HepG2 (cell line): Measurements from ENCODE around the gene HMGB2. TPM values are rescaled to one million over a fixed set of nuclear protein-coding genes. Genes with fewer than 3 reads are reported as not detected.
A peak's percentile ranks its signal among the peaks of the same experiment; 100 is the strongest.

Experiments used
- ATAC-seq: fragments of 200-7000 bp; cut with Tn5 transposase; 3 replicates; pipeline ENCODE4 v1.9.1; 2020; ENCODE audit warnings: mild to moderate bottlenecking, moderate library complexity
- BruUV-seq: library from RNA; stranded (reverse); fragments of 400-500 nt; replicated peaks from 2 replicates; lab custom pipeline; 2021; lab: Mats Ljungman, UMichigan
- CTCF ChIA-PET: fragments of 300-600 bp; formaldehyde crosslinking; extraction: SDS; loops from one replicate; lab custom pipeline; 2021; ENCODE audit warnings: low total read pairs, inconsistent platforms, low intra/inter-chr PET ratio; lab: Yijun Ruan, JAX
- POLR2A ChIA-PET: fragments of 350-600 bp; sonication (Branson Sonifier 250); formaldehyde crosslinking; loops from one replicate; lab custom pipeline; 2020; ENCODE audit warnings: antibody characterized with exemption, inconsistent platforms; lab: Yijun Ruan, JAX
- DNase-seq: peaks from one replicate; pipeline ENCODE4 v3.0.0-alpha.2; 2015; ENCODE audit warnings: low spot score
- FAIRE-seq: peaks from 3 replicates; lab custom pipeline; 2011; peaks lifted over from hg19 to GRCh38; lab: Jason Lieb, UNC
- H2AFZ ChIP-seq: one replicate; pipeline ENCODE4 v1.6.1; 2011; ENCODE audit warnings: low read length, inconsistent platforms
- H3K27ac ChIP-seq: fragments of 300-600 bp; 3 replicates; pipeline ENCODE4 v1.8.0; 2011; ENCODE audit warnings: mixed run types, mild to moderate bottlenecking, mixed read lengths, low read length, inconsistent platforms; ENCODE audit not compliant: insufficient read depth; ENCODE audit errors: extremely low read length
- H3K27me3 ChIP-seq, 2 experiments: fragments of 200-600 bp in 1 of 2; 2 replicates in 1 of 2; 3 replicates in 1 of 2; pipeline versions ENCODE4 v1.6.0 to v1.8.0; 2011; ENCODE audit warnings: low read length in 2 of 2, mild to moderate bottlenecking in 2 of 2, moderate library complexity in 2 of 2, inconsistent platforms in 1 of 2; ENCODE audit not compliant: insufficient read depth in 2 of 2, control insufficient read depth in 1 of 2
- H3K36me3 ChIP-seq, 2 experiments: fragments of 200-600 bp in 1 of 2; replicated peaks in 1 of 2; 2 replicates in 1 of 2; 3 replicates in 1 of 2; pipeline versions ENCODE4 v1.5.1 to v1.8.0; 2011; ENCODE audit warnings: low read length in 2 of 2, inconsistent platforms in 1 of 2; ENCODE audit not compliant: insufficient read depth in 2 of 2, control insufficient read depth in 1 of 2
- H3K4me1 ChIP-seq: 2 replicates; pipeline ENCODE4 v1.5.1; 2012; ENCODE audit warnings: low read length, inconsistent platforms; ENCODE audit not compliant: insufficient read depth
- H3K4me2 ChIP-seq: 2 replicates; pipeline ENCODE4 v1.6.0; 2011; ENCODE audit warnings: low read depth, low read length, inconsistent platforms
- H3K4me3 ChIP-seq, 3 experiments: fragments of 200-600 bp in 1 of 3; sonication (generic), shearing (Covaris generic) in 1 of 3; replicated peaks in 1 of 3; 2 replicates each; pipeline ENCODE4 v1.5.1; 2011 to 2016; ENCODE audit warnings: low read length in 3 of 3, inconsistent platforms in 2 of 3, low read depth in 2 of 3, mild to moderate bottlenecking in 2 of 3, control low read depth in 1 of 3, mixed read lengths in 1 of 3; ENCODE audit not compliant: insufficient read depth in 1 of 3
- H3K79me2 ChIP-seq: one replicate; pipeline ENCODE4 v1.6.1; 2011; ENCODE audit warnings: low read length, inconsistent platforms; ENCODE audit not compliant: insufficient read depth
- H3K9ac ChIP-seq: 2 replicates; pipeline ENCODE4 v1.6.0; 2011; ENCODE audit warnings: mild to moderate bottlenecking, low read depth, low read length, inconsistent platforms; ENCODE audit not compliant: insufficient read depth
- H3K9me3 ChIP-seq: 2 replicates; pipeline ENCODE4 v1.5.1; 2012; ENCODE audit warnings: mild to moderate bottlenecking, low read length
- H4K20me1 ChIP-seq: 2 replicates; pipeline ENCODE4 v1.6.0; 2011; ENCODE audit warnings: inconsistent platforms, mild to moderate bottlenecking, low read length, moderate library complexity; ENCODE audit not compliant: insufficient read depth
- HIVEP1 ChIP-seq: sonication (generic); formaldehyde crosslinking; IDR thresholded peaks from 2 replicates; pipeline ENCODE4 v1.4.0; 2020; ENCODE audit warnings: mild to moderate bottlenecking, missing genetic modification reagents
- MYC ChIP-seq: sonication (generic); formaldehyde crosslinking; IDR thresholded peaks from 2 replicates; pipeline ENCODE4 v1.9.0; 2021; ENCODE audit warnings: missing genetic modification reagents, borderline replicate concordance
- TBX2 ChIP-seq: sonication (generic); formaldehyde crosslinking; IDR thresholded peaks from 2 replicates; pipeline ENCODE4 v1.5.0; 2020; ENCODE audit warnings: missing genetic modification reagents, mild to moderate bottlenecking, borderline replicate concordance
- ZNF318 ChIP-seq: sonication (generic); formaldehyde crosslinking; IDR thresholded peaks from 2 replicates; pipeline ENCODE4 v1.4.0; 2020; ENCODE audit warnings: mild to moderate bottlenecking, missing genetic modification reagents
- ZNF616 ChIP-seq: sonication (generic); formaldehyde crosslinking; IDR thresholded peaks from 2 replicates; pipeline ENCODE4 v1.5.0; 2020; ENCODE audit warnings: low read depth, mild to moderate bottlenecking, missing genetic modification reagents
- WGBS: methylation state at CpG from one replicate; pipeline ENCODE4 v1.1.6; 2017; ENCODE audit warnings: low lambda C conversion rate; 5-methylcytosine and 5-hydroxymethylcytosine counted together
- in situ Hi-C: cut with HindIII; loops from 2 replicates; pipeline ENCODE4 v1.10.0; 2017; ENCODE audit warnings: low pct_unique_long_range_greater_than_20kb; ENCODE audit not compliant: extremely low pct_ligation_motif_present
- intact Hi-C: fragments of 100-400 bp; cut with micrococcal nuclease; formaldehyde crosslinking; loops from one replicate; pipeline ENCODE4 v1.10.0; 2022; ENCODE audit not compliant: unreplicated experiment
- polyA plus RNA-seq, 8 experiments: library from polyadenylated mRNA; depleted of rRNA in 3 of 8; stranded (reverse) in 7 of 8; unstranded in 1 of 8; fragments of >200 nt; fragmentation: Illumina TruSeq in 4 of 8; extraction: Trizol in 4 of 8; gene quantifications; 2 replicates each; pipeline versions ENCODE4 v1.2.1 to v1.2.3, GENCODE V29; 2011 to 2016; ENCODE audit warnings: low read depth in 4 of 8, missing spikeins in 1 of 8, mixed read lengths in 1 of 8; ENCODE audit not compliant: insufficient read depth in 1 of 8
- total RNA-seq, 5 experiments: library from RNA; depleted of rRNA; stranded (reverse); fragments of >200 nt; fragmentation: Illumina TruSeq; extraction: Trizol; gene quantifications; 2 replicates each; pipeline ENCODE4 v1.2.3, GENCODE V29; 2016; ENCODE audit warnings: low read depth in 1 of 5

Gene HMGB2
- total and polyA plus RNA-seq, 2 of the 13 experiments (the other 11 are each of a cell fraction or from before 2014, with no cell fraction given) = 90.5 to 332 TPM

- no peak for TF ChIP-seq ZNF318
- TF ChIP-seq, all 625 proteins: peak for 4
Observed at GRCh38 chr4:173288296-173288695, 45.9 kb downstream of the HMGB2 start (continued).

- POLR2A ChIA-PET = no interaction called here
Observed at GRCh38 chr4:173287486-173287885, 46.7 kb downstream of the HMGB2 start.

More at GRCh38 chr4:173287486-173287885, 46.7 kb downstream of the HMGB2 start:
- 25% methylated on average over 2 of the region's 2 CpGs for WGBS
- intact Hi-C loops (no loop called here), in situ Hi-C loops (loop anchor here (10.0 kb wide), 1 partner anchor 127 kb away; no protein-coding TSS in a partner anchor)
- Histone ChIP-seq H2AFZ (no peak overlapping the region), H3K9me3 (peaks cover 10% of the 10 kb centered on the region), H3K27ac (no peak overlapping the region), H3K4me3 (no peak overlapping the region), H3K27me3 (0 out of 5 replicates have a peak, but pooled peaks cover 0 to 3% of the 10 kb centered on the region in 2 experiments), H3K9ac (no peak overlapping the region), H3K79me2 (no peaks in the 10 kb centered on the region), H4K20me1 (no peaks in the 10 kb centered on the region), H3K4me2 (no peak overlapping the region), H3K4me1 (no peaks in the 10 kb centered on the region), H3K36me3 (no peaks in the 10 kb centered on the region)
- ATAC-seq = no peak
- DNase-seq = no peak
- no peak for FAIRE-seq
- CTCF ChIA-PET = no interaction called here
- TF ChIP-seq TBX2 = no peak
- TF ChIP-seq HIVEP1 (CRISPR knock-in tag) = no peak
- TF ChIP-seq ZNF616 (CRISPR knock-in tag) = peak; percentile 99
- no peak for TF ChIP-seq MYC (CRISPR knock-in tag)
- no TSS peak for BruUV-seq
